Osteoblast (primary cell): ENCODE results near the gene TENM3. TPM values are rescaled to one million over a fixed set of nuclear protein-coding genes. Genes with fewer than 3 reads are reported as not detected.

ENCODE experiments used
- DNase-seq: peaks from one replicate; pipeline ENCODE4 v3.0.0; 2011; ENCODE audit warnings: low spot score, mixed read lengths; ENCODE audit not compliant: insufficient read length; ENCODE audit errors: missing footprints
- H2AFZ ChIP-seq: 2 replicates; pipeline ENCODE4 v1.6.0; 2011; ENCODE audit warnings: mild to moderate bottlenecking, low read length
- H3K27ac ChIP-seq: 2 replicates; pipeline ENCODE4 v1.5.1; 2011; ENCODE audit warnings: mild to moderate bottlenecking, low read depth, low read length, moderate library complexity
- H3K27me3 ChIP-seq: 2 replicates; pipeline ENCODE4 v1.6.0; 2012; ENCODE audit warnings: mild to moderate bottlenecking, control low read depth, inconsistent platforms, low read length, moderate library complexity; ENCODE audit not compliant: insufficient read depth
- H3K36me3 ChIP-seq: 2 replicates; pipeline ENCODE4 v1.5.1; 2011; ENCODE audit warnings: mild to moderate bottlenecking, low read length, control low read depth, moderate library complexity; ENCODE audit not compliant: insufficient read depth
- H3K4me1 ChIP-seq: 2 replicates; pipeline ENCODE4 v1.5.1; 2011; ENCODE audit warnings: mild to moderate bottlenecking, low read length, control low read depth, moderate library complexity; ENCODE audit not compliant: insufficient read depth
- H3K4me2 ChIP-seq: 2 replicates; pipeline ENCODE4 v1.6.0; 2011; ENCODE audit warnings: mild to moderate bottlenecking, low read length; ENCODE audit not compliant: insufficient read depth
- H3K4me3 ChIP-seq: fragments of 200-600 bp; sonication (generic); 3 replicates; pipeline ENCODE4 v1.5.1; 2012; ENCODE audit warnings: mild to moderate bottlenecking, low read length, inconsistent platforms; ENCODE audit not compliant: insufficient read depth
- H3K79me2 ChIP-seq: 2 replicates; pipeline ENCODE4 v1.6.0; 2012; ENCODE audit warnings: mild to moderate bottlenecking, low read length, control low read depth, inconsistent platforms; ENCODE audit not compliant: insufficient read depth
- H3K9me3 ChIP-seq: 2 replicates; pipeline ENCODE4 v1.5.1; 2011; ENCODE audit warnings: low read depth, low read length, control low read depth
- H4K20me1 ChIP-seq: 2 replicates; pipeline ENCODE4 v1.6.0; 2012; ENCODE audit warnings: mild to moderate bottlenecking, low read length, control low read depth; ENCODE audit not compliant: insufficient read depth
- total RNA-seq: library from RNA; depleted of rRNA; stranded (reverse); fragments of >200 nt; gene quantifications from 2 replicates; pipeline ENCODE4 v1.2.3, GENCODE V29; 2012
- TF ChIP-seq, protein P1 (sequence below): IDR thresholded peaks from 2 replicates; pipeline ENCODE4 v1.5.1; 2011; ENCODE audit warnings: mild to moderate bottlenecking, low read depth, low read length, moderate library complexity; ENCODE audit errors: extremely low read depth

Gene TENM3
- total RNA-seq, 1 donor: 59.0 TPM

DNA sequence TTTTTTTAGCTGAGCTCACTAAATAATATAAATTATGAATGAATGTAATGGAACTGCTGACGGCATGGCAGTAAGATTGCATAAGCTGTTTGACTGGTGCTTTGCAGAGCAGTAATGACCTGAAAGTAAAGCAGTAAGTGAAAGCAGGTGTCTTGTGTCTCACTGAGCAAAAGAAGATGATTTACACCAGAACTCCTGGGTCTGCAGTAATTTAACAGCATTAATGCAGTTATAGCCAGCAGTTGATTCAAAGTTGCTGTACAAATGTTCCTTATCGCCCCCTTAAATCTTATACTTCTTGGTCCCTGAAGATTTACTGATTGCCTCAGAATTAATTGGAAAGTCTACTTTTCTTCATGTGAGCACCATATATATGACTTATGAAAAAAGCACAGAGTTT is 486.3 kb downstream of the TENM3 start:
- no peak for DNase-seq
- H3K36me3 ChIP-seq: no peaks in the 10 kb centered on the region
- H3K79me2 ChIP-seq: no peaks in the 10 kb centered on the region
- H3K4me3 ChIP-seq: no peak overlapping the region
- TF ChIP-seq, protein P1, sequence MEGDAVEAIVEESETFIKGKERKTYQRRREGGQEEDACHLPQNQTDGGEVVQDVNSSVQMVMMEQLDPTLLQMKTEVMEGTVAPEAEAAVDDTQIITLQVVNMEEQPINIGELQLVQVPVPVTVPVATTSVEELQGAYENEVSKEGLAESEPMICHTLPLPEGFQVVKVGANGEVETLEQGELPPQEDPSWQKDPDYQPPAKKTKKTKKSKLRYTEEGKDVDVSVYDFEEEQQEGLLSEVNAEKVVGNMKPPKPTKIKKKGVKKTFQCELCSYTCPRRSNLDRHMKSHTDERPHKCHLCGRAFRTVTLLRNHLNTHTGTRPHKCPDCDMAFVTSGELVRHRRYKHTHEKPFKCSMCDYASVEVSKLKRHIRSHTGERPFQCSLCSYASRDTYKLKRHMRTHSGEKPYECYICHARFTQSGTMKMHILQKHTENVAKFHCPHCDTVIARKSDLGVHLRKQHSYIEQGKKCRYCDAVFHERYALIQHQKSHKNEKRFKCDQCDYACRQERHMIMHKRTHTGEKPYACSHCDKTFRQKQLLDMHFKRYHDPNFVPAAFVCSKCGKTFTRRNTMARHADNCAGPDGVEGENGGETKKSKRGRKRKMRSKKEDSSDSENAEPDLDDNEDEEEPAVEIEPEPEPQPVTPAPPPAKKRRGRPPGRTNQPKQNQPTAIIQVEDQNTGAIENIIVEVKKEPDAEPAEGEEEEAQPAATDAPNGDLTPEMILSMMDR: no peak
- H3K27ac ChIP-seq: no peak overlapping the region
- H4K20me1 ChIP-seq: no peaks in the 10 kb centered on the region
- H2AFZ ChIP-seq: no peak overlapping the region
- H3K27me3 ChIP-seq: no peaks in the 10 kb centered on the region
- H3K4me2 ChIP-seq: no peak overlapping the region
- no peaks in the 10 kb centered on the region for H3K4me1 ChIP-seq
- no peaks in the 10 kb centered on the region for H3K9me3 ChIP-seq

DNA sequence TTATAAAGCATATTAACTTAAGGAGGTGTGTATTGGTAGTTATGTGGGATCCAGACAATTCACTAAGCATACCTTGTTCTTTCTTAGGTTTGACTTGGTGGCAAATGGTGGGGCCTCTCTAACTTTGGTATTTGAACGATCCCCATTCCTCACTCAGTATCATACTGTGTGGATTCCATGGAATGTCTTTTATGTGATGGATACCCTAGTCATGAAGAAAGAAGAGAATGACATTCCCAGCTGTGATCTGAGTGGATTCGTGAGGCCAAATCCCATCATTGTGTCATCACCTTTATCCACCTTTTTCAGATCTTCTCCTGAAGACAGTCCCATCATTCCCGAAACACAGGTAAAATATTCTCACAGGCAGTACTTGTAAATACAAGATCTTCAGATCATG is 487.6 kb downstream of the TENM3 start:
- Histone ChIP-seq H3K4me3 (no peak overlapping the region), H3K4me2 (no peak overlapping the region), H3K36me3 (no peaks in the 10 kb centered on the region), H3K27me3 (no peaks in the 10 kb centered on the region), H3K9me3 (no peaks in the 10 kb centered on the region), H3K27ac (no peak overlapping the region), H3K4me1 (no peaks in the 10 kb centered on the region), H2AFZ (no peak overlapping the region), H4K20me1 (no peaks in the 10 kb centered on the region), H3K79me2 (no peaks in the 10 kb centered on the region)
- TF ChIP-seq, protein P1: no peak
- DNase-seq: no peak

DNA sequence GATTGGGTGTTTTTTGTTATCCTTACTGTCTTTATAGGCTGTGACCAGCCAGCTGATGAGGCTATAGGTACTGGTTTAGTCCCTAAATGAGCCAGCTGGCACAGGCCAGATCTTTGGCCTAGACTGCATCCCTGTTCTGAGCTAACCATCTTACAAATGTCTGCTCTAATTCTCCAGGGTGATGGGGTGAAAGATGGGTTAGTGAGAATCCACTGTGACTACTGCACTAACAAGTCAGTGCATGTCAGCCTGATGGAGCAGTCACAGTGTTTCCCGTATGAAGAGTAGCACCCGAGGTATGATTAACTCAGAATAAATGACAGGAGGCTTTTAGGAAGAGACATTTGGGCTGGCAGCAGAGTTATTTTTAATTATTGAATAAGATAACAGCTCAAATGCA is 493.0 kb downstream of the TENM3 start:
- no peaks in the 10 kb centered on the region for H3K9me3 ChIP-seq
- DNase-seq: no peak
- no peaks in the 10 kb centered on the region for H3K27me3 ChIP-seq
- H3K36me3 ChIP-seq: no peaks in the 10 kb centered on the region
- no peak overlapping the region for H2AFZ ChIP-seq
- no peak overlapping the region for H3K4me3 ChIP-seq
- TF ChIP-seq, protein P1: no peak
- H3K27ac ChIP-seq: no peak overlapping the region
- no peak overlapping the region for H3K4me2 ChIP-seq
- no peaks in the 10 kb centered on the region for H4K20me1 ChIP-seq
- H3K79me2 ChIP-seq: no peaks in the 10 kb centered on the region
- H3K4me1 ChIP-seq: no peaks in the 10 kb centered on the region

DNA sequence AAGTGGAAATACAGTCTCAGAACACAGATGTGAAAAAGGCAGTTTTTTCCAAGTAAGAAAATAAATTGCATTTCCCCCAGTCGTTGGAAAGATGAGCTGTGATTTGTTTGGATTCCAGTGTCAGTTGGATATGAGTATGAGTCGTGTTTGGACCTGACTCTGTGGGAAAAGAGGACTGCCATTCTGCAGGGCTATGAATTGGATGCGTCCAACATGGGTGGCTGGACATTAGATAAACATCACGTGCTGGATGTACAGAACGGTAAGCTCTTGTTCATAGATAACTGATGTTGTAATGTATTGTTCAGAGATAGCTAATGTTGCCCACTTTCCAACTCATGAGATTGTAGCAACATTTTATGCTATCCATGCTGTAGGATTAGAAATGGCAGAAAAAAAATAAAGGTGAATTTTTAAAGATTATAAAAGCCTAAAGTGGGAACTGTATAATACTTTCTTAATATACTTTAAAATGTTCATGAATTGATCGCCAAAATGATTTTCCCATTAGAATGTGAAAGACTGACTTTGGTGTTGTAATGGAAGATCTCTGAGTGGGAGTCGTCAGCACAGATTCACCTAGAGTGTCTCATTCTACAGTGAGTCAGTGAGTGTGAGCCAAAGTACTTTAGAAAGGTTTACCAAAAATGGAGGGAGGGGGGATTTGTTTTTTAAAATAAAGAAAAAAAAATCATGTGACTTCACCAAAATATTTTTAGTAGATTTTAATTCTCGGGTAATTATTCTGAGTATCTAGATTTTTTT is 495.3 kb downstream of the TENM3 start:
- Histone ChIP-seq H2AFZ (no peak overlapping the region), H3K9me3 (no peaks in the 10 kb centered on the region), H3K4me1 (no peaks in the 10 kb centered on the region), H3K4me3 (no peak overlapping the region), H3K79me2 (no peaks in the 10 kb centered on the region), H3K4me2 (no peak overlapping the region), H3K27ac (no peak overlapping the region), H4K20me1 (no peaks in the 10 kb centered on the region), H3K36me3 (no peaks in the 10 kb centered on the region), H3K27me3 (no peaks in the 10 kb centered on the region)
- TF ChIP-seq, protein P1: no peak
- no peak for DNase-seq
